A549 (cell line): ENCODE results near the gene SLC7A6OS.

Experiments used
- EHF ChIP-seq: fragments of 250-450 bp; sonication (Bioruptor Pico); IDR thresholded peaks from 2 replicates; pipeline ENCODE4 v1.5.0; 2020; ENCODE audit warnings: mild to moderate bottlenecking
- HOXA7 ChIP-seq: fragments of 250-450 bp; sonication (Bioruptor Pico); IDR thresholded peaks from 2 replicates; pipeline ENCODE4 v1.5.0; 2020; ENCODE audit warnings: mild to moderate bottlenecking, moderate library complexity
- POLR2A ChIP-seq: IDR thresholded peaks from 2 replicates; pipeline ENCODE4 v1.6.1; 2012; ENCODE audit warnings: mild to moderate bottlenecking, low read length
- RAD21 ChIP-seq, 2 experiments: fragments of >200 bp in 1 of 2; sonication (Bioruptor Twin) in 1 of 2; formaldehyde crosslinking in 1 of 2; IDR thresholded peaks in 1 of 2; conservative IDR thresholded peaks in 1 of 2; 2 replicates in 1 of 2; 3 replicates in 1 of 2; pipeline ENCODE4 v1.6.1; 2012 to 2018; ENCODE audit warnings: inconsistent platforms in 1 of 2

GRCh38 chr16:68292425-68292824 lies 18.3 kb downstream of the SLC7A6OS start:
- no peak for TF ChIP-seq RAD21 (conservative IDR thresholded peaks at IDR 0.05 in 1 of 2, IDR thresholded peaks at IDR 0.05 in 1 of 2)
- TF ChIP-seq POLR2A: no peak
- TF ChIP-seq EHF: no peak
- no peak for TF ChIP-seq HOXA7 (CRISPR knock-in tag)
